ENCODE measurements around the gene GRIN2A.

Gene GRIN2A

GRCh38 chr16:10130538-10130937 lies 51.7 kb downstream of the GRIN2A start:
- peak in 1 of 14 donors; percentile 58 for DNase-seq

GRCh38 chr16:10128397-10129258 lies 53.6 kb downstream of the GRIN2A start:
- DNase-seq = no peak

GRCh38 chr16:10126686-10127085 lies 55.5 kb downstream of the GRIN2A start:
- DNase-seq = peak in 5 of 14 donors; percentile 2 to 30 (median 11)

GRCh38 chr16:10123141-10123540 lies 59.1 kb downstream of the GRIN2A start:
- no peak for DNase-seq

- peak in 1 of 14 donors; percentile 2 for DNase-seq
Measured at GRCh38 chr16:10122546-10122945, 59.7 kb downstream of the GRIN2A start.

GRCh38 chr16:10121897-10122425 lies 60.3 kb downstream of the GRIN2A start:
- DNase-seq = no peak

- DNase-seq = no peak
Measured at GRCh38 chr16:10121491-10121890, 60.7 kb downstream of the GRIN2A start.

GRCh38 chr16:10120953-10121352 lies 61.3 kb downstream of the GRIN2A start:
- no peak for DNase-seq

- peak in 2 of 14 donors; percentile 1 to 41 for DNase-seq
Measured at GRCh38 chr16:10114409-10114808, 67.8 kb downstream of the GRIN2A start.

GRCh38 chr16:10113248-10113647 lies 69.0 kb downstream of the GRIN2A start:
- DNase-seq = no peak

- DNase-seq = no peak
Measured at GRCh38 chr16:10112021-10112420, 70.2 kb downstream of the GRIN2A start.

GRCh38 chr16:10111156-10111761 lies 71.0 kb downstream of the GRIN2A start:
- DNase-seq = no peak

- DNase-seq = no peak
Measured at GRCh38 chr16:10110552-10110951, 71.7 kb downstream of the GRIN2A start.

GRCh38 chr16:10107081-10107480 lies 75.1 kb downstream of the GRIN2A start:
- no peak for DNase-seq

- no peak for DNase-seq
Measured at GRCh38 chr16:10103700-10104099, 78.5 kb downstream of the GRIN2A start.

- DNase-seq = no peak
Measured at GRCh38 chr16:10103118-10103517, 79.1 kb downstream of the GRIN2A start.

GRCh38 chr16:10100829-10101228 lies 81.4 kb downstream of the GRIN2A start:
- no peak for DNase-seq

GRCh38 chr16:10098991-10099390 lies 83.2 kb downstream of the GRIN2A start:
- DNase-seq = no peak

- DNase-seq = no peak
Measured at GRCh38 chr16:10097271-10097670, 85.0 kb downstream of the GRIN2A start.

GRCh38 chr16:10093576-10093975 lies 88.7 kb downstream of the GRIN2A start:
- DNase-seq = no peak

GRCh38 chr16:10090816-10091215 lies 91.4 kb downstream of the GRIN2A start:
- DNase-seq = no peak

GRCh38 chr16:10088380-10088793 lies 93.8 kb downstream of the GRIN2A start:
- DNase-seq = peak in 2 of 14 donors; percentile 39 to 47

GRCh38 chr16:10087151-10087550 lies 95.1 kb downstream of the GRIN2A start:
- no peak for DNase-seq

GRCh38 chr16:10086620-10087019 lies 95.6 kb downstream of the GRIN2A start:
- DNase-seq = peak in 3 of 14 donors; percentile 6 to 96 (median 21)
